Renal cortical epithelial cell (primary cell): ENCODE measurements around the gene SPDYE5. TPM values are rescaled to one million over a fixed set of nuclear protein-coding genes. Genes with fewer than 3 reads are reported as not detected.

ENCODE experiments used
- DNase-seq: peaks from one replicate; pipeline ENCODE4 v3.0.0-alpha.2; 2011; ENCODE audit warnings: low read depth
- total RNA-seq: library from RNA; depleted of rRNA; stranded (reverse); fragments of >200 nt; gene quantifications from 2 replicates; pipeline ENCODE4 v1.2.3, GENCODE V29; 2014

Gene SPDYE5
- total RNA-seq, 1 donor from 2014 or later = 0.10 TPM

DNA sequence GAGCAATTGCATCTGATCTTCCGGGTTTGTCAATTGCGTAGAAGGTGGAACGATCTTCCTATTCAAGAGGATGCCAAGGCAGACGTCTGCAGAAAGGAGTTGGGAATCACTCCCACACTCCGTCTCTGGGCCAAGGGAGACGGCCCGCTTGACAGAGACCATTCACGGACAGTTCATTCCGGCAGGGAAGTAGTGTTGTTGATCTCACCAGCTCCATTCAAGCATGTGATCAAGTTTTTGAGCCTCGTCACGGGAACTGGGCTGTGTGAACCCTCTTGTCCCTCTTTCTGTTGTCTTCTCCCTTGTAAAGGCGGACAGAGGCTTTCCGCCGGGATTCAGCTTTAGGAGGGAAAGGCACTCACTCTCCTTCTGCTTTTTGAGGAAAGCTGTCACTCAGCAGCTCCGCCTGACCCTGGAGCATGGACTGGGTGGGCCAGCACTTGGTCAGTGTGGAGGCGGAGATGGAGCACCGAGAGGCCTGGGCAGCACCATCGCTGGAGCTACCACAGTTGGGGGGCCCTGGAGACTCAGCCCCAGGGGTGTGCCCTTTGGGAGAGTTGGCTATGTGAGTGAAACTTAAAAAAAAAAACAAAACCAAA is 44.9 kb downstream of the SPDYE5 start:
- DNase-seq = no peak

DNA sequence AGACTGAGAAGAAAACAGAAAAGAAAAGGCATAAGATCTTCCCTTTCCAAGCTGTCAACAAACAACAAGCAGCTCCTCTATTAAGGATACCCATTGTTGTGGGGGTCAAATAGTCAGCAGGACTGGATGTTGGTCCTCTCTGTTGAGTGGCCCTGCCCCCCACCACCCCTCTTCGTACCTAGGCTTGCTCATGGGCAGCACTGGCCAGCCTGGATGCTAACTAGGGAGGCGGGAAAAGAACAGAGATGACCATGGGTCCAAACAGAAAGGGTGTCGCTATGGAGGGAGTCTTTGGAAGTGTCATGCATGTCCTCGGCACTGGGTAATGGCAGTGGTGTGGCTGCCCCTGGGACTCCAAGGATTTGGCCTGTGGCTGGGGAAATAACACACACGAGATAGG is 45.6 kb downstream of the SPDYE5 start:
- no peak for DNase-seq

DNA sequence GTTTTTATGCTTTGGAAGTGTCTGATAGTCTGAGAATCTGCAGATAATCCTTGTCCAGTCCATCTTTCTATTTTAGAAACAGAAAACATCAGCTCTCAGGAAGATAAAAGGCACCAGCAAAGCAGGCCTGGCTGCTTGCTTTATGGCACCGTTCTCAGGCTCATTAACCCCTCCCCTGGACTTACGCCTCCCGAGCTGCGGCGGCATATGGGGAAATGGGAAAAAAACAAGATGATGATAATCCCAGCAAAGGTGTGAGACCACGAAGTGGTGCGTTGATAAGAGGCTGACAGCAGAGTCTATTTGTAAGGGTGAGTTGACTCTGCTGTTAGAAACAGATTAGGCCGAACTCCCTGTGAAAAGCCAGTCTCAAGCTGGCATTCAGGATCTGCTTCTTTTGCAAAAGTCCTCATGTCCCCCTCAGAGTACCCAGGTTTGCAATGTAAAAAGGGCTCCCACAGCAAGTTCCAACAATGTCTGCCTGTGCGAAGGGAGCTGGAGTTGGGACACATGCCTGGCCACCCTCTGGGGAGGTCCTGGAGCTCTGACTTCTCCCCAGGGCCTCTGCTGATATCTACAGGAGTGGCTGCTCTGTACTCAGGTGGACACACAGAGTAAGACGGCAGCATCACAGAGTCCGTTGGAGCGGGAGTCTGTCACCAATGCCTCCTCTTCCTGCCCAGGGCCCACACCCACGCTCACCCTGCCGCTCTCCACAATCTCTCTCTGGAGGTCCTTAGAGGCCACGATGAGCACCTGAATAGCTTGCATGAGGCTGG is 54.3 kb downstream of the SPDYE5 start:
- no peak for DNase-seq

Other genes with a start within 250 kb of the SPDYE5 start
- gene TRIM73, start 96.7 kb upstream of the SPDYE5 start, total RNA-seq = 0.35 and 1.2 TPM in 2 replicates
- 6.1 and 29.4 TPM in 2 replicates for gene POM121C, start 6.0 kb upstream of the SPDYE5 start, total RNA-seq
- gene HIP1, start 246.6 kb downstream of the SPDYE5 start, total RNA-seq = 10.1 and 22.0 TPM in 2 replicates